HL-60/S4 treated with retinoic acid at 250 ng/mL for 4 days and 3 days (cell line): Measurements from ENCODE around the gene CFAP70.
"Not testable (repeated sequence)": the region's sequence is repeated elsewhere in the genome, so short reads cannot be mapped to it uniquely, and the experiment has no call there.

ENCODE experiments used
- in situ Hi-C: fragments of 300-500 bp; cut with MboI; formaldehyde crosslinking; loops from 2 replicates; pipeline ENCODE4 v1.7.0; 2022; ENCODE audit warnings: low sequenced_read_pairs

CFAP70 gene

GRCh38 chr10:73340121-73340520, 18.5 kb downstream of the CFAP70 start:
- in situ Hi-C loops, result no loop called here

DNA sequence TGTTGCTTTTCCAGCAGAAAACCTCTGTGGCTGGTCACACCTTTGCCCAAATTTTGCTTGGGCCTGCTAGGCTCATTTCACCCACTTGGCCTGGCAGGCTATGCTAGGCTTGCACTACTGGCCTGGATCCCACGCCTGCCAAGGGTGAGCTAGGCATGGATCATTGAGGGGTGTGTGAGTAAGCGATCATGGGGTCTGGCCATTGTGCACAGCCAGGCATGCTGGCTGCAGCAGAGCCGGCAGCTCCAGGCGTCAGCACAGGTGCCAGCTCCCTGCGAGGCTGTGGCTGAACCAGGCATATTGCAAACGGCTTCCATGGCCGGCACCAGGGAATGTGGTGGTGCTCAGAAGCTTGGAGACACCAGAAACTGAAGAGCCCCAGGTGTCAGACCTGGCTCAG, 19.2 kb downstream of the CFAP70 start:
- in situ Hi-C loops, result no loop called here

DNA sequence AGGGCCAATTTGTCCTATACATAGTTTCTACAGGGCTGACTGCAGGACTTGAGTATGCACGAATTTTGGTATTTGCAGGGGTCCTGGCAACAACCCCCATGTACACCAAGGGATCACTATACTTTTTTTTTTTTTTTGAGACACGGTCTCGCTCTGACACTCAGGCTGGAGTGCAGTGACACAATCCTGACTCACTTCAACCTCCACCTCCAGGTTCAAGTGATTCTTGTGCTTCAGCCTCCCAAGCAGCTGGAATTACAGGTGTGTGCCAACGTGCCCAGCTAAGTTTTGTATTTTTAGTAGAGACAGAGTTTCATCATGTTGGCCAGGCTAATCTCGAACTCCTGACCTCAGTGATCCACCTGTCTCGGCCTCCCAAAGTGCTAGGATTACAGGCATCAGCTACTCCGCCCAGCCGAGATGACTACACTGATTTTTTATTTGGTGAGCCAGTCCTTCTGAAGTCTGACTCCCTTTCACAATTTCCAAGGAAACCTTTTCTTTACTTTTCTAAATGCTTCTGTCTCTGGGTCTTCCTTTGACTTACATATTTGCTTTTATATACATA, 19.8 kb downstream of the CFAP70 start:
- in situ Hi-C loops, result no loop called here

GRCh38 chr10:73333202-73333601, 25.5 kb downstream of the CFAP70 start:
- in situ Hi-C loops, result no loop called here

- in situ Hi-C loops, result no loop called here
Observed at GRCh38 chr10:73332379-73332778, 26.3 kb downstream of the CFAP70 start.

GRCh38 chr10:73328523-73328922, 30.1 kb downstream of the CFAP70 start:
- in situ Hi-C loops, result not testable (repeated sequence)

- in situ Hi-C loops, result not testable (repeated sequence)
Observed at GRCh38 chr10:73325290-73325689, 33.4 kb downstream of the CFAP70 start.

GRCh38 chr10:73323582-73323981, 35.1 kb downstream of the CFAP70 start:
- in situ Hi-C loops, result not testable (repeated sequence)

GRCh38 chr10:73310475-73310874, 48.2 kb downstream of the CFAP70 start:
- in situ Hi-C loops, result no loop called here

DNA sequence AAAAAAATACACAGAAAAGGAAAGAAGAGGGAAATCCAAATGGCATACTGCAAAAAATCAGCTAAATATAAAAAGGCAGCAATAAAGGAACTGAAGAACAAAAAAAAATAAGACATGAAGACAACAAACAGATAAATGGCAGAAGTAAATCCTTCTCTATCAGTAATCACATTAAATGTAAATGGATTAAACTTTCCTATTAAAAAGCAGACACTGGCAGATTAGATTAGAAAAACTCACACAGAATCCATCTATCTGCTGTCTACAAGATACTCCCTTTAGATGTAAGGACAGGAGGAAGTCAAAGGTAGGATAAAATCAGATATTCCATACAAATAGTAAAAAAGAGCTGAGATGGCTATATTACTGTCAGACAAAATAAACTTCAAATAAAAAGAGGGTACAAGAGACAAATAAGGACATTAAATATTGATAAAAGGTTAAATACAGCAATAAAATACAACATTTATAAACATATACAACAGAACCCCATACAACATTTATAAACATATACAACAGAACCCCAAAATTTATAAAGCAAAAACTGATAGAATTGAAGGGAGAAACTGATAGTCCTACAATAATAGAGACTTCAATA, 51.4 kb downstream of the CFAP70 start:
- in situ Hi-C loops, result no loop called here

- in situ Hi-C loops, result no loop called here
Observed at GRCh38 chr10:73306171-73306708, 52.4 kb downstream of the CFAP70 start.

DNA sequence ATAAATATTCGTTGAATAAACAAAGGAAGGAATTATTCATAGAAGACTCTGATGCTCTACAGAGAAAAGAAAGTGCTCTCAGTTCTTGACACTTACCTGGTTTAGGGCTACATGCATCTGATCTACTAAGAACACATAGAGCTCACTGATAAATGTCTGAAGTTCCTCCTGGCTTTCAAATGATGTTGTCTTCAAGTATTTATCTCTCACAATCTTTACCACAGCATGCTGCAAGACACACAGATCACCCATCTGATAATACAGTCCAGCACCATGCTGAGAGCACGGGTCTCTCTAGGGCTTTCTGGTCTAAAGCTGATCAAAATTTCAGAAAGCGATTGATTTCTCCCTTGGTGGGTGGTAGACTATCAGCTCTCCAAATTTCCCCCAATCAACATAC, 61.7 kb downstream of the CFAP70 start:
- in situ Hi-C loops, result no loop called here

GRCh38 chr10:73293461-73293860, 65.2 kb downstream of the CFAP70 start:
- in situ Hi-C loops, result no loop called here

GRCh38 chr10:73289958-73290357, 68.7 kb downstream of the CFAP70 start:
- in situ Hi-C loops, result no loop called here

DNA sequence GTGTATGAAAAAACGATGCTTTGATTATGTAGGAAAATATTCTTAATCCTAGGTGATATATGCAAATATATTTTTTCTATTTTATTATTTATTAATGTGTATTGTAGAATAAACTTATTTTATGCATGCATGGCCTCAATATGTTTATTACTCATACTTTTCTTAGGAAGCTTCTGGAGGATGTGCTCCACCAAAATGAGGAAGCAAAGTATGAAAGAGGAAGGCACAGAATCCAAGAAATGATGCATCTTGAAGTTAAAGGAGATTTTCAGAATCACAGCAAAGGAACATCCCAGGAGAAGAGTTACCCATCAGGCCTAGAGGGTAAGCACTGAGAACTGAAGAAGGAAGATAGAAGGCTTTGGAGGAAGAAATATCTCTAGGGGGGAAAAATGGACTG, 71.2 kb downstream of the CFAP70 start:
- in situ Hi-C loops, result no loop called here

GRCh38 chr10:73281097-73281496, 77.6 kb downstream of the CFAP70 start:
- in situ Hi-C loops, result no loop called here

- in situ Hi-C loops, result no loop called here
Observed at GRCh38 chr10:73264423-73264822, 94.2 kb downstream of the CFAP70 start.

GRCh38 chr10:73263693-73264347, 94.8 kb downstream of the CFAP70 start:
- in situ Hi-C loops, result no loop called here

- in situ Hi-C loops, result no loop called here
Observed at GRCh38 chr10:73262880-73263555, 95.6 kb downstream of the CFAP70 start.

GRCh38 chr10:73262105-73262730, 96.4 kb downstream of the CFAP70 start:
- in situ Hi-C loops, result no loop called here

DNA sequence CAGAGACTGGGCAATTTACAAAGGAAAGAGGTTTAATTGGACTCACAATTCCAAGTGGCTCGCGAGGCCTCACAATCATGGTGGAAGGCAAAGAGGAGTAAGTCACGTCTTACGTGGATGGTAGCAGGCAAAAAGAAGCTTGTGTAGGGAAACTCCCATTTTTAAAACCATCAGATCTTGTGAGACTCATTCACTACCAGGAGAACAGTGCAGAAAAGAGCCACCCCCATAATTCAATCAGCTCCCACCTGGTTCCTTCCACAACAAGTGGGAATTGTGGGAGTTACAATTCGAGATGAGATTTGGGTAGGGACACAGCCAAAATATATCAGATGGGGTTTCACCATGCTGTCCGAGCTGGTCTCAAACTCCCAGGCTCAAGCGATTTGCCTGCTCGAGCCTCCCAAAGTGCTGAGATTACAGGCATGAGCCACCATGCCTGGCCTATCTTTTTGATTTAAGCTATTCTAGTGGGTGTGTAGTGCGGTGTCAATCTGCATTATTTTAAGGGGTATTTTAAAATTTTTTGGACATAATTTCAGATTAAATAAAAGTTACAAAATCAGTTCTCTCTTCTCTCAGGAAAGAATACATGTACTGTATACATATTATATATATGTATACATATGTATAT, 97.2 kb downstream of the CFAP70 start:
- in situ Hi-C loops, result no loop called here
